AG09309 (cell line): Measurements from ENCODE around the gene MYBPH.

Source experiments
- DNase-seq: peaks from one replicate; pipeline ENCODE4 v3.0.0-alpha.2; 2010; ENCODE audit warnings: low read depth
- H3K4me3 ChIP-seq: 2 replicates; pipeline ENCODE4 v1.5.1; 2011; ENCODE audit warnings: mild to moderate bottlenecking, low read depth, low read length, moderate library complexity; ENCODE audit not compliant: control insufficient read depth
- TF ChIP-seq, protein P1 (sequence below): IDR thresholded peaks from 2 replicates; pipeline ENCODE4 v1.5.1; 2011; ENCODE audit warnings: mild to moderate bottlenecking, low read depth, low read length, inconsistent platforms; ENCODE audit not compliant: insufficient read depth, control insufficient read depth; ENCODE audit errors: missing control alignments

MYBPH gene

DNA sequence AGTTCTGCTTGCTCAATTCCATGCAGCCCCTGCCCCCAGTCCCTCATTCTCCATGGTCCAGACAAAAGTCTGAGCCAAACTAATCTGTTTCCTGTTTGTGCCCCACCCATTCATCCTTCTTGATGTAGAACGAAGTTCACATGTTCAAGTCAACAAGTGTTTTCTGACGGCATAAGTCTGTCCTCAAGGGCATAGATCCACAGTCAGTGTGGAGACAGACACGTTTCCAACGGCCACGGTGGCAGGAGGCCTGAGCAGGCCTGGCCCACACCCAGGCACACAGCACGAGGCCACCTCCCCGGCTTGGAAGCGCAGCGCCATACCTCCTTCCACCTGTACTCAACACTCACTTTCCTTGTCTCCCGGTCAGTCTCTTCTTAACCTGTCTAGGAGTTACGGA is 32.0 kb downstream of the MYBPH start:
- DNase-seq = no peak
- TF ChIP-seq, protein P1, sequence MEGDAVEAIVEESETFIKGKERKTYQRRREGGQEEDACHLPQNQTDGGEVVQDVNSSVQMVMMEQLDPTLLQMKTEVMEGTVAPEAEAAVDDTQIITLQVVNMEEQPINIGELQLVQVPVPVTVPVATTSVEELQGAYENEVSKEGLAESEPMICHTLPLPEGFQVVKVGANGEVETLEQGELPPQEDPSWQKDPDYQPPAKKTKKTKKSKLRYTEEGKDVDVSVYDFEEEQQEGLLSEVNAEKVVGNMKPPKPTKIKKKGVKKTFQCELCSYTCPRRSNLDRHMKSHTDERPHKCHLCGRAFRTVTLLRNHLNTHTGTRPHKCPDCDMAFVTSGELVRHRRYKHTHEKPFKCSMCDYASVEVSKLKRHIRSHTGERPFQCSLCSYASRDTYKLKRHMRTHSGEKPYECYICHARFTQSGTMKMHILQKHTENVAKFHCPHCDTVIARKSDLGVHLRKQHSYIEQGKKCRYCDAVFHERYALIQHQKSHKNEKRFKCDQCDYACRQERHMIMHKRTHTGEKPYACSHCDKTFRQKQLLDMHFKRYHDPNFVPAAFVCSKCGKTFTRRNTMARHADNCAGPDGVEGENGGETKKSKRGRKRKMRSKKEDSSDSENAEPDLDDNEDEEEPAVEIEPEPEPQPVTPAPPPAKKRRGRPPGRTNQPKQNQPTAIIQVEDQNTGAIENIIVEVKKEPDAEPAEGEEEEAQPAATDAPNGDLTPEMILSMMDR = no peak
- no peak overlapping the region for H3K4me3 ChIP-seq

DNA sequence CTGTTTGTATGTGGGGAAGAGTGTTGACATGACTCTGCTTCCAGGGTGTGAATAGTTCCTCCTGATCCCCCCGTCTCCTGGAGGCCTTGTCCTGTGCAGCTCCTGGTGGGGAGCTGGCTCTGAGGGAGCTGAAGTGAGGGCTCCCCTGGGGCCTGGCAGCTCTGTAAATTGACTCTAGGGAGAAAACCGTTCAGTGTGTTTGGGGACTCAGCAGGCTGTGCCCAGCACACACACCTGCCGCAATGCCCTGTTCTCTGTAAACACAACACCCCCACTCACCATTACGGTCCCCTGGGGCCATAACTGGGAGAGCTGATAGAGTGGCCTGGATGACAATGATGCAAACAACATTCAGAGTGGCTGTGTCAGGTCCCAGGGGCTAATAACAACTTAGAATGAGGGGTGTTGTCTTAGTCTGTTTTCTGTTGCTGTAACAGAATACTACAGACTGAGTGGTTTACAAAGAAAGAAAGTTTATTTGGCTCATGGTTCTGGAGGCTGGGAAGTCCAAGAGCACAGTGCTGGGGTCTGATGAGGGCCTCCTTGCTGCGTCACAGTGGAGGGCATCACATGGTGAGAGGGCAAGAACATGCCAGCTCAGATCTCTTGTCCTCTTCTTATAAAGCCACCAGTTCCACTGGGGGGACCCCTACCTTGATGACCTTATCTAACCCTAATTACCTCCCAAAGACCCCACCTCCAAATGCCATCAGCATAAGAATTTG is 32.8 kb downstream of the MYBPH start:
- no peak overlapping the region for H3K4me3 ChIP-seq
- TF ChIP-seq, protein P1 = no peak
- no peak for DNase-seq

DNA sequence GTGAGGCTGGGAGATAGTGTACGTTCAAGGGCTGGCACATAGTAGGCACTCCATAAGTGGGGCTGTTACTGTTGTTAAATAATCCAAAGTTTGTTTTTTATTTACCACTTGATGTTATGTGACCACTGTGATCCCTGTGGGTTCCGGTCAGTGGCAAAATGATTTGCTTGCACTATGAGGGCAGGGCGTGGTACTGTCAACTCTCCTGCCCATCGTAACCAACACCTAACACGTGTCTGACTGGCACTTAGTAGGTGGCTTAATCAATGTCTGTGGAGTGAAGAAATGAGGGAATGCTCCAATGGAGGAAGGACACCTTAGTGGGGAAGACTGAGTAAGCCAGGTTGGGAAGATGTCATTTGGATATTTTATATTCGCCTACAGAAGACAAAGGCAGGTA is 33.5 kb downstream of the MYBPH start:
- TF ChIP-seq, protein P1 = no peak
- no peak for DNase-seq
- no peak overlapping the region for H3K4me3 ChIP-seq

DNA sequence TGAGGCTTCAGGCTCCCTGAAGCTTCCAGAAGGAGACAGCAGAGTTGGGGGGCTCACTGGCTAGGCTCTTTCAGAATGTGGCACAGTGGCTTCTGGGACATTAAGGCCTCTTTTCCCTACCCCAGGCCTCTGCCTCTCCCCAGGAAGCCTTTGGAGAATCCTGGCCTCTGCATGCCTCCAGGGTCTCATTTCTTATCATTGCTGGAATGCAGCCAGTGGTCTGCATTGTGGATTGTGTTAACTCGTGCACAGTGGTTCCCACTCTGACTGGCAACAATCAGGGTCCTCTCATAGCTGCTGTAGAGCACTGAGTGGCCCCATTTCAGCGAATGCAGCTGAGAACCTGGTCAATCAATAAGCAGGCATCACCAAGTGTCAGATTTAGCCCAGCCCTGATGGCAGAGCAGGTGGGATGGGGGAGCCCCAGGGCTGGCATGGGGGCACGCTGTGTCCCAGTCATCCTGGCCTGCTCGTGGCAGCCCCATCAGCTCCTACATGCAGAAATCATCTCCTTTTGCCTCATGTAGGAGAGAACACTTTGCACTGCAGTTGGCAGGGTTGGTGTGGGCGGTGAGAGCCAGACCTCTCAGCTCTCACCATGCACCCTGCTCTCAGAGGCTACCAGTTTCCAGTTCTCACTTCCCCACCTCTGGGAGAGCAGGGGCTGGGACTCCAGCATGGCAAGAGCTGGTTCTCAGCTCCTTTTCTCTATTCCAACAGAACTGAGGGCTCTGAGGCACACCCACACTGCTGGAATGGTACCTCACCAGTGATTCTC is 34.7 kb downstream of the MYBPH start:
- no peak for DNase-seq
- H3K4me3 ChIP-seq = no peak overlapping the region
- TF ChIP-seq, protein P1 = no peak

DNA sequence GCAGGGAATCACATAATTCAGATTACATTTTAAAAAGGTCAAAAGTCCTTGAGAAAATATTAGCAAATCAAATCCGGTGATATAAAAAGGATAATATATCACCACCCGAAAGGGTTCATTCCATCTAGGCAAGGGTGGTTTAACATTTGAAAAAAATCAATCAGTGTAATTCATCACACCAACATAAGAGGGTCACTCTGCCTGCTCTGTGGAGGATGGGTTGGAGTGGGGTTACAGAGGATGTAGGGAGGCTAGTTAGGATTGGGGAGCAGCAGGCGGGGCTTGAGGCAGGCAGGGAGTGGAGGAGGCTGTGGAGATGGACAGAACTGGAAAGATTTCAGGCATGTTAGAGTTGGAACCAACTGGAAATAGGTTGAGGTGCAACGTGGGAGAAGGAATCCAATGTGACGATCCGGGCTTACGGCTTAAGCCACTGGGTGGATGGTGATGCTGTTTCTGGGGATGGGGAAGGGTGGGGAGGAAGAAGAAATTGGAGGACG is 35.6 kb downstream of the MYBPH start:
- H3K4me3 ChIP-seq = no peak overlapping the region
- TF ChIP-seq, protein P1 = no peak
- no peak for DNase-seq

DNA sequence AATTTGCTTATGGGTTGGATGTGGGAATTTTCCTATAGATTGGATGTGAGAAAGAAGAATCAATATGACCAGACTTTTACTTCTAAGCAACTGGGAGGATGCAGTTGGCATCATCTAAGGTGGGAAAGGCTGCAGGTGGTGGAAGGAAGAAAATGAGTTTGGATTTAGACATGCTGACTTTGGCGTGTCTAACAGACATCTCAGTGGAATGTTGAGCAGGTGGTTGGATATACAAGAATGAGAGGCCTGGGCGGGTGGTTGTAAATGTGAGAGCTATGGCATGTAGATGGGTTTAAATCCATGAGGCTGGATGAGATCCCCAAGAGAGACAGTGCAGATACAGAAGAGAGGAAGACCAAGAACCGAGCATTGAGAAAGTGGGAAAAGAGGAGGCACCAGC is 37.6 kb downstream of the MYBPH start:
- DNase-seq = no peak
- TF ChIP-seq, protein P1 = no peak
- H3K4me3 ChIP-seq = no peak overlapping the region
